WTC11 (cell line): ENCODE measurements around the gene MDFIC2. TPM values are rescaled to one million over a fixed set of nuclear protein-coding genes. Genes with fewer than 3 reads are reported as not detected.

Experiments used
- ATAC-seq: fragments of 200-7000 bp; cut with Tn5 transposase; 2 replicates; pipeline ENCODE4 v1.10.0; 2021; ENCODE audit warnings: mild to moderate bottlenecking, moderate library complexity
- CTCF ChIA-PET: fragments of 300-600 bp; sonication (Branson Sonifier 250); formaldehyde crosslinking; loops from one replicate; lab custom pipeline; 2021; ENCODE audit warnings: antibody characterized with exemption; lab: Charles Lee
- POLR2A ChIA-PET: fragments of 350-600 bp; sonication (Branson Sonifier 250); formaldehyde crosslinking; loops from one replicate; lab custom pipeline; 2021; ENCODE audit warnings: antibody characterized with exemption; lab: Charles Lee
- DNase-seq: peaks from one replicate; pipeline ENCODE4 v3.0.0; 2021; ENCODE audit warnings: low spot score
- H3K27ac Mint-ChIP-seq: 2 replicates; pipeline ENCODE4 v1.8.0; 2021; ENCODE audit warnings: mixed read lengths
- H3K27me3 Mint-ChIP-seq: 2 replicates; pipeline ENCODE4 v1.8.0; 2021; ENCODE audit warnings: low read depth, mild to moderate bottlenecking, moderate library complexity, mixed read lengths
- H3K36me3 Mint-ChIP-seq: 2 replicates; pipeline ENCODE4 v1.8.0; 2021; ENCODE audit warnings: mixed read lengths
- H3K4me1 Mint-ChIP-seq: 2 replicates; pipeline ENCODE4 v1.8.0; 2022; ENCODE audit warnings: mixed read lengths
- H3K4me3 Mint-ChIP-seq: 2 replicates; pipeline ENCODE4 v1.8.0; 2021; ENCODE audit warnings: mild to moderate bottlenecking, moderate library complexity, mixed read lengths
- H3K9me3 Mint-ChIP-seq: 2 replicates; pipeline ENCODE4 v1.8.0; 2021; ENCODE audit warnings: mixed read lengths
- CBFB ChIP-seq: sonication (generic); formaldehyde crosslinking; IDR thresholded peaks from 2 replicates; pipeline ENCODE4 v1.8.1; 2022; ENCODE audit warnings: mild to moderate bottlenecking, low read depth, missing genetic modification reagents
- CREM ChIP-seq: sonication (generic); formaldehyde crosslinking; IDR thresholded peaks from 2 replicates; pipeline ENCODE4 v1.8.1; 2022; ENCODE audit warnings: mild to moderate bottlenecking, missing genetic modification reagents, moderate library complexity
- E2F4 ChIP-seq: sonication (generic); formaldehyde crosslinking; IDR thresholded peaks from 2 replicates; pipeline ENCODE4 v1.8.1; 2022; ENCODE audit warnings: low read depth, mild to moderate bottlenecking, moderate library complexity, missing genetic modification reagents, borderline replicate concordance
- ESRRA ChIP-seq: sonication (generic); formaldehyde crosslinking; IDR thresholded peaks from 2 replicates; pipeline ENCODE4 v1.8.1; 2022; ENCODE audit warnings: mild to moderate bottlenecking, missing genetic modification reagents, borderline replicate concordance
- HMGA2 ChIP-seq: fragments of 250-450 bp; sonication (Bioruptor Pico); IDR thresholded peaks from 2 replicates; pipeline ENCODE4 v1.4.0; 2021; ENCODE audit warnings: mild to moderate bottlenecking, moderate library complexity
- JAZF1 ChIP-seq: fragments of 250-450 bp; sonication (Bioruptor Pico); IDR thresholded peaks from 2 replicates; pipeline ENCODE4 v1.9.0; 2021; ENCODE audit warnings: moderate library complexity, mild to moderate bottlenecking, inconsistent platforms
- MYBL2 ChIP-seq: sonication (generic); formaldehyde crosslinking; IDR thresholded peaks from 2 replicates; pipeline ENCODE4 v1.8.1; 2023; ENCODE audit warnings: mild to moderate bottlenecking, moderate library complexity, missing genetic modification reagents
- NR2C2 ChIP-seq: sonication (generic); formaldehyde crosslinking; IDR thresholded peaks from 2 replicates; pipeline ENCODE4 v1.8.0; 2022; ENCODE audit warnings: mild to moderate bottlenecking, missing genetic modification reagents
- NR3C1 ChIP-seq: sonication (generic); formaldehyde crosslinking; conservative IDR thresholded peaks from 2 replicates; pipeline ENCODE4 v1.8.1; 2023; ENCODE audit warnings: low read depth, mild to moderate bottlenecking, missing genetic modification reagents
- RORB ChIP-seq: fragments of 250-450 bp; sonication (Bioruptor Pico); IDR thresholded peaks from 2 replicates; pipeline ENCODE4 v1.9.0; 2021; ENCODE audit warnings: mild to moderate bottlenecking
- SMAD4 ChIP-seq: sonication (generic); formaldehyde crosslinking; IDR thresholded peaks from 2 replicates; pipeline ENCODE4 v1.8.0; 2022; ENCODE audit warnings: mild to moderate bottlenecking, missing genetic modification reagents
- TCF7 ChIP-seq: sonication (generic); formaldehyde crosslinking; IDR thresholded peaks from 2 replicates; pipeline ENCODE4 v1.8.0; 2022; ENCODE audit warnings: mild to moderate bottlenecking, low read depth, missing genetic modification reagents, moderate library complexity
- TEAD1 ChIP-seq: sonication (generic); formaldehyde crosslinking; IDR thresholded peaks from 2 replicates; pipeline ENCODE4 v1.8.0; 2022; ENCODE audit warnings: mild to moderate bottlenecking, missing genetic modification reagents
- ZNF396 ChIP-seq: fragments of 250-450 bp; sonication (Bioruptor Pico); IDR thresholded peaks from 2 replicates; pipeline ENCODE4 v1.8.0; 2021; ENCODE audit warnings: mild to moderate bottlenecking, moderate library complexity, borderline replicate concordance
- ZNF532 ChIP-seq: fragments of 250-450 bp; sonication (Bioruptor Pico); IDR thresholded peaks from 2 replicates; pipeline ENCODE4 v1.9.0; 2021; ENCODE audit warnings: mild to moderate bottlenecking, borderline replicate concordance
- total RNA-seq: library from RNA; stranded (reverse); gene quantifications from 3 replicates; pipeline ENCODE4 v1.2.3, GENCODE V29; 2021
- TF ChIP-seq, protein P1 (sequence below): sonication (generic); formaldehyde crosslinking; IDR thresholded peaks from 2 replicates; pipeline ENCODE4 v1.8.0; 2022; ENCODE audit warnings: mild to moderate bottlenecking, missing genetic modification reagents
- TF ChIP-seq, protein P2 (sequence below): sonication (generic); formaldehyde crosslinking; IDR thresholded peaks from 2 replicates; pipeline ENCODE4 v1.8.1; 2023; ENCODE audit warnings: mild to moderate bottlenecking, missing genetic modification reagents, moderate library complexity
- TF ChIP-seq, protein P3 (sequence below): sonication (generic); formaldehyde crosslinking; IDR thresholded peaks from 2 replicates; pipeline ENCODE4 v1.8.1; 2023; ENCODE audit warnings: mild to moderate bottlenecking, missing genetic modification reagents, moderate library complexity
- TF ChIP-seq, protein P4 (sequence below): sonication (generic); formaldehyde crosslinking; IDR thresholded peaks from 2 replicates; pipeline ENCODE4 v1.8.1; 2022; ENCODE audit warnings: missing genetic modification reagents, borderline replicate concordance
- TF ChIP-seq, protein P5 (sequence below): sonication (generic); formaldehyde crosslinking; conservative IDR thresholded peaks from 2 replicates; pipeline ENCODE4 v1.8.1; 2022; ENCODE audit warnings: mild to moderate bottlenecking, missing genetic modification reagents

MDFIC2 gene
- total RNA-seq, 1 experiment from 2014 or later: not detected

DNA sequence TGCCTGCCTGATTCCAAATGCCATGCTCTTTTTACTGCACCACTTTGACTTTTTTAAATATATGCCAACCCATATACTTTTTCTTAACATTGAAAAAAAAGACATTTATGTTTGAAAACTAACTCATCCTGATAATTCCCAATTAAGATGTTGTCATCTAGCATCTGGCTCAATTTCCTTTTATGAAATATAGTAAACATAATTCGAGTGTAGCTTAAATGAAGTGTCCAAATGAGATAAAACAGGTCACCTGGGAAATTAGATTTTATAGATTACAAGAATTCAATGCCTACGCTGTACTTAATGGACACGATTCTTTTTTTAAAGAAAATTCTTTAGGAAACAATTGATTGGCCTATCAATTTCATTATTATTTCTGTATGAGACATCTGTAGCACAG, 2.8 kb downstream of the MDFIC2 start:
- ChIA-PET CTCF (interaction anchor here (0.6 to 1.6 kb wide), 5 partner anchors 49 to 195 kb away, joined by 3 to 8 read pairs (median 3); no protein-coding TSS in a partner anchor), POLR2A (no interaction called here)
- Mint-ChIP-seq H3K36me3 (no peaks in the 10 kb centered on the region), H3K4me3 (no peak overlapping the region), H3K9me3 (no peaks in the 10 kb centered on the region), H3K4me1 (peaks cover 19% of the 10 kb centered on the region), H3K27me3 (no peaks in the 10 kb centered on the region), H3K27ac (no peak overlapping the region)
- no peak for TF ChIP-seq RORB (CRISPR knock-in tag)
- TF ChIP-seq, protein P1, sequence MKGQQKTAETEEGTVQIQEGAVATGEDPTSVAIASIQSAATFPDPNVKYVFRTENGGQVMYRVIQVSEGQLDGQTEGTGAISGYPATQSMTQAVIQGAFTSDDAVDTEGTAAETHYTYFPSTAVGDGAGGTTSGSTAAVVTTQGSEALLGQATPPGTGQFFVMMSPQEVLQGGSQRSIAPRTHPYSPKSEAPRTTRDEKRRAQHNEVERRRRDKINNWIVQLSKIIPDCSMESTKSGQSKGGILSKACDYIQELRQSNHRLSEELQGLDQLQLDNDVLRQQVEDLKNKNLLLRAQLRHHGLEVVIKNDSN (CRISPR knock-in tag): no peak
- TF ChIP-seq, protein P2, sequence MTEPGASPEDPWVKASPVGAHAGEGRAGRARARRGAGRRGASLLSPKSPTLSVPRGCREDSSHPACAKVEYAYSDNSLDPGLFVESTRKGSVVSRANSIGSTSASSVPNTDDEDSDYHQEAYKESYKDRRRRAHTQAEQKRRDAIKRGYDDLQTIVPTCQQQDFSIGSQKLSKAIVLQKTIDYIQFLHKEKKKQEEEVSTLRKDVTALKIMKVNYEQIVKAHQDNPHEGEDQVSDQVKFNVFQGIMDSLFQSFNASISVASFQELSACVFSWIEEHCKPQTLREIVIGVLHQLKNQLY (CRISPR knock-in tag): no peak
- TF ChIP-seq, protein P3, sequence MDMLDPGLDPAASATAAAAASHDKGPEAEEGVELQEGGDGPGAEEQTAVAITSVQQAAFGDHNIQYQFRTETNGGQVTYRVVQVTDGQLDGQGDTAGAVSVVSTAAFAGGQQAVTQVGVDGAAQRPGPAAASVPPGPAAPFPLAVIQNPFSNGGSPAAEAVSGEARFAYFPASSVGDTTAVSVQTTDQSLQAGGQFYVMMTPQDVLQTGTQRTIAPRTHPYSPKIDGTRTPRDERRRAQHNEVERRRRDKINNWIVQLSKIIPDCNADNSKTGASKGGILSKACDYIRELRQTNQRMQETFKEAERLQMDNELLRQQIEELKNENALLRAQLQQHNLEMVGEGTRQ (CRISPR knock-in tag): no peak
- TF ChIP-seq SMAD4 (CRISPR knock-in tag): no peak
- TF ChIP-seq ZNF396 (CRISPR knock-in tag): no peak
- TF ChIP-seq NR2C2 (CRISPR knock-in tag): no peak
- TF ChIP-seq CBFB: no peak
- no peak for TF ChIP-seq ZNF532
- no peak for TF ChIP-seq TEAD1 (CRISPR knock-in tag)
- no peak for DNase-seq
- ATAC-seq: no peak

GRCh38 chr3:70308760-70309159, 3.7 kb downstream of the MDFIC2 start:
- ATAC-seq (peak; percentile 87), DNase-seq (peak; percentile 16)
- no peaks in the 10 kb centered on the region for H3K9me3 Mint-ChIP-seq
- H3K36me3 Mint-ChIP-seq: no peaks in the 10 kb centered on the region
- H3K27me3 Mint-ChIP-seq: no peaks in the 10 kb centered on the region
- ChIA-PET POLR2A (no interaction called here), CTCF (interaction anchor here (0.6 to 1.6 kb wide), 4 partner anchors 50 to 844 kb away, joined by 3 to 8 read pairs (median 4); no protein-coding TSS in a partner anchor)
- H3K4me3 Mint-ChIP-seq: no peak overlapping the region
- H3K4me1 Mint-ChIP-seq: peaks cover 19% of the 10 kb centered on the region
- no peak overlapping the region for H3K27ac Mint-ChIP-seq
- TF ChIP-seq NR3C1 (CRISPR knock-in tag) (no peak), CREM (CRISPR knock-in tag) (no peak), E2F4 (CRISPR knock-in tag) (no peak), ZNF396 (CRISPR knock-in tag) (no peak), JAZF1 (no peak), ESRRA (CRISPR knock-in tag) (no peak), TCF7 (no peak), HMGA2 (CRISPR knock-in tag) (no peak), ZNF532 (no peak), MYBL2 (CRISPR knock-in tag) (no peak)
- TF ChIP-seq, protein P4, sequence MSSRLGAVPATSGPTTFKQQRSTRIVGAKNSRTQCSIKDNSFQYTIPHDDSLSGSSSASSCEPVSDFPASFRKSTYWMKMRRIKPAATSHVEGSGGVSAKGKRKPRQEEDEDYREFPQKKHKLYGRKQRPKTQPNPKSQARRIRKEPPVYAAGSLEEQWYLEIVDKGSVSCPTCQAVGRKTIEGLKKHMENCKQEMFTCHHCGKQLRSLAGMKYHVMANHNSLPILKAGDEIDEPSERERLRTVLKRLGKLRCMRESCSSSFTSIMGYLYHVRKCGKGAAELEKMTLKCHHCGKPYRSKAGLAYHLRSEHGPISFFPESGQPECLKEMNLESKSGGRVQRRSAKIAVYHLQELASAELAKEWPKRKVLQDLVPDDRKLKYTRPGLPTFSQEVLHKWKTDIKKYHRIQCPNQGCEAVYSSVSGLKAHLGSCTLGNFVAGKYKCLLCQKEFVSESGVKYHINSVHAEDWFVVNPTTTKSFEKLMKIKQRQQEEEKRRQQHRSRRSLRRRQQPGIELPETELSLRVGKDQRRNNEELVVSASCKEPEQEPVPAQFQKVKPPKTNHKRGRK (CRISPR knock-in tag): no peak
- TF ChIP-seq, protein P5, sequence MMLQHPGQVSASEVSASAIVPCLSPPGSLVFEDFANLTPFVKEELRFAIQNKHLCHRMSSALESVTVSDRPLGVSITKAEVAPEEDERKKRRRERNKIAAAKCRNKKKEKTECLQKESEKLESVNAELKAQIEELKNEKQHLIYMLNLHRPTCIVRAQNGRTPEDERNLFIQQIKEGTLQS (CRISPR knock-in tag): no peak
